ENCODE measurements around the gene SVEP1.
A peak's percentile ranks its signal among the peaks of the same experiment; 100 is the strongest.

SVEP1 gene

DNA sequence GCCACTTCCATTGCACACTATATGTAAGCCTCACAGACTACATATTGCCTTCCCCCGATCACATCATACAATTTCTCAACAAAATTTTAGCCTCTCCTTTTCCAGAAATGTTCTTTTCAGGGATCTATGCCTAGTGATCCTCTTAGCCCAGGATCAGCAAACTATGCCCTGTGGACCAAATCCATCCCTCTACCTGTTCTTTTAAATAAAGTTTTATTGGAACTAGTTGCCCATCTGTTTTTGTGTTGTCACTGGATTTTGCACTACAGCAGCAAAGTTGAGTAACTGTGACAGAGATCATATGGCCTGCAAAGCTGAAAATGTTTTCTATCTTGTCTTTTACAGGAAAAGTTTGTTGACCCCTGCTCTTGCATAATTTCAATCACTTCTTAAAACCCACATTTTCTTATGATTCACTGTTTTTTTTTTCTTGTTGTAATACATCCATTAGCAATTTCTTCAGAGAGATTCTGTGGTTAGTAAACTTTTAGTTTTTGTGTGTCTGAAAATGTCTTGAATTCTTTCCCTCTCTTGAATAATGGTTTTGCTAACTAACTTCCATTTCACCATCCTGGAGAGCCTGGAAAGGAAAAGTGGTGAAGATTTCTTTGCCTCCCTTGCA is 248.9 kb downstream of the SVEP1 start:
- no peak for TF ChIP-seq CTCF (conservative IDR thresholded peaks at IDR 0.05; ENCODE audit: low read depth, low read length)
- DNase-seq (ENCODE audit: low read depth): peak; percentile 64
- H3K4me3 ChIP-seq (ENCODE audit: low read depth, low read length): no peak overlapping the region

- TF ChIP-seq CTCF (conservative IDR thresholded peaks at IDR 0.05; ENCODE audit: low read depth, low read length): no peak
- DNase-seq (ENCODE audit: low read depth): no peak
- no peak overlapping the region for H3K4me3 ChIP-seq (ENCODE audit: low read depth, low read length)
Observed at GRCh38 chr9:110329639-110330230, 249.8 kb downstream of the SVEP1 start.

GRCh38 chr9:110328763-110329162 is 250.8 kb downstream of the SVEP1 start:
- no peak overlapping the region for H3K4me3 ChIP-seq (ENCODE audit: low read depth, low read length)
- no peak for TF ChIP-seq CTCF (conservative IDR thresholded peaks at IDR 0.05; ENCODE audit: low read depth, low read length)
- DNase-seq (ENCODE audit: low read depth): no peak

GRCh38 chr9:110327716-110328115 is 251.8 kb downstream of the SVEP1 start:
- DNase-seq (ENCODE audit: low read depth): no peak
- H3K4me3 ChIP-seq (ENCODE audit: low read depth, low read length): no peak overlapping the region

GRCh38 chr9:110323818-110324217 is 255.7 kb downstream of the SVEP1 start:
- no peak for TF ChIP-seq CTCF (conservative IDR thresholded peaks at IDR 0.05; ENCODE audit: low read depth, low read length)
- no peak for DNase-seq (ENCODE audit: low read depth)
- H3K4me3 ChIP-seq (ENCODE audit: low read depth, low read length): no peak overlapping the region

More at GRCh38 chr9:110327716-110328115, 251.8 kb downstream of the SVEP1 start:
- TF ChIP-seq CTCF (conservative IDR thresholded peaks at IDR 0.05; ENCODE audit: low read depth, low read length): no peak

- DNase-seq (ENCODE audit: low read depth): peak; percentile 24
- H3K4me3 ChIP-seq (ENCODE audit: low read depth, low read length): no peak overlapping the region
- TF ChIP-seq CTCF (conservative IDR thresholded peaks at IDR 0.05; ENCODE audit: low read depth, low read length): no peak
Observed at GRCh38 chr9:110320651-110321445, 258.7 kb downstream of the SVEP1 start.

Measured in choroid plexus epithelial cell (primary cell).